ENCODE data around the gene APELA. TPM values are rescaled to one million over a fixed set of nuclear protein-coding genes. Genes with fewer than 3 reads are reported as not detected.

Gene APELA
- total and polyA plus RNA-seq, 3 donors from 2014 or later: not detected

DNA sequence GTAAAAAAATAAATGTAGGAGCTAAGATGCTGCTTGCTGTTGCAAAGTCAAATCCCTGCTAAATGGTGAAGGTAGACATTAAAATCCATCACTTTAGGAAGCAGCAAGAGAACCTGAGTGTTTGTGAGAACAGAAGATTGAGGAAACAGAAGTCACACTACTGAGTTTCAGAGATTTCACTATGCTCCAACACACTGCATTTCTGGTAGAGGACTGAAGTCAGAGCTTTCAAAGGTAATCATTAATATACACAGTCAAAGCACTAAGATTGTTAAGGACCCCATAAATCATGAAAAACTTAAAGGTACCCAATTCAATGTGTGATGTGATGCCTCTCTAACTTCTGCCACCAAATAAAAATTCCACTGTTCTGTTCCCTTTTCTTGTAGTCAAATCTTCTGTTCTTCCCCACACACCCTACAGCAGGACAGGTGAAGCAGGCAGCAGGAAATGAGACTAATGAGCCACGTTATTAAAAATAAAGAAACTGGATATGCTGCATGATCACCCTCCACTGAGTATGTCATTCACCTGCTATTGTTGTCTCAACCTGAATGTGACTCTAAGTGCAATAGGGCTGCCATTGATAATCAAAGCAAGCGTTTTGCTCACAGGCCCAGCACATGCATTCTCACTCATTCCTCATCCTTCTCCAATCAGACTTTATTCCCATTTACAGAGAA is 28.9 kb upstream of the APELA start:
- Histone ChIP-seq H3K4me1 (no peaks in the 10 kb centered on the region), H3K4me3 (no peak overlapping the region), H3K36me3 (ENCODE audit: low read depth, missing control alignments) (no peaks in the 10 kb centered on the region), H3K9me3 (no peaks in the 10 kb centered on the region), H3K27ac (no peak overlapping the region), H3K27me3 (no peaks in the 10 kb centered on the region)
- 63 to 82% methylated on average over 2 of the region's 2 CpGs for WGBS, 2 donors
- intact Hi-C loops (cut with DNase I; ENCODE audit: low total_unique reads): no loop called here
- DNase-seq: no peak
- no peak for TF ChIP-seq POLR2A (IDR thresholded peaks at IDR 0.05)
- TF ChIP-seq, protein P1, sequence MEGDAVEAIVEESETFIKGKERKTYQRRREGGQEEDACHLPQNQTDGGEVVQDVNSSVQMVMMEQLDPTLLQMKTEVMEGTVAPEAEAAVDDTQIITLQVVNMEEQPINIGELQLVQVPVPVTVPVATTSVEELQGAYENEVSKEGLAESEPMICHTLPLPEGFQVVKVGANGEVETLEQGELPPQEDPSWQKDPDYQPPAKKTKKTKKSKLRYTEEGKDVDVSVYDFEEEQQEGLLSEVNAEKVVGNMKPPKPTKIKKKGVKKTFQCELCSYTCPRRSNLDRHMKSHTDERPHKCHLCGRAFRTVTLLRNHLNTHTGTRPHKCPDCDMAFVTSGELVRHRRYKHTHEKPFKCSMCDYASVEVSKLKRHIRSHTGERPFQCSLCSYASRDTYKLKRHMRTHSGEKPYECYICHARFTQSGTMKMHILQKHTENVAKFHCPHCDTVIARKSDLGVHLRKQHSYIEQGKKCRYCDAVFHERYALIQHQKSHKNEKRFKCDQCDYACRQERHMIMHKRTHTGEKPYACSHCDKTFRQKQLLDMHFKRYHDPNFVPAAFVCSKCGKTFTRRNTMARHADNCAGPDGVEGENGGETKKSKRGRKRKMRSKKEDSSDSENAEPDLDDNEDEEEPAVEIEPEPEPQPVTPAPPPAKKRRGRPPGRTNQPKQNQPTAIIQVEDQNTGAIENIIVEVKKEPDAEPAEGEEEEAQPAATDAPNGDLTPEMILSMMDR (IDR thresholded peaks at IDR 0.05): no peak

DNA sequence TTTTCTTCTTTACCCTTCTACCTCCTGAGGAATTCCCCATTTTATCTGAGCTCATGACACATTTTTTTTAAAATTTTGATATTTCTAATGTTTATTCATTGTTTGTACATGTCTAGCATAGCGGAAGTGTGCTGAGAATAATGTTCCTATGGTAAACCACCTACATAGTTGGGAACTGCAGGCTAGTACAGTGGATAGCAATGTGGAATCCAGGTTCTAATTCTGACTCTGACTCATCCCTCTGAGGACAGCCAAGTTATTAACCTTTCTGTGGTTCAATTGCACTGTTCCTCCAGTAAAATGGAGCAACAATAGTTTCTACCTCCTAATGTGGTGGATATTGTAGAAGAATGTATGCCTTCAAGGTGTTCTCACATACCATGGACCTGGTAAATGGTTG is 20.6 kb upstream of the APELA start:
- TF ChIP-seq POLR2A (IDR thresholded peaks at IDR 0.05): no peak
- TF ChIP-seq, protein P1 (IDR thresholded peaks at IDR 0.05): no peak
- H3K36me3 ChIP-seq (ENCODE audit: low read depth, missing control alignments): no peaks in the 10 kb centered on the region
- intact Hi-C loops (cut with DNase I; ENCODE audit: low total_unique reads): no loop called here
- H3K27ac ChIP-seq: no peak overlapping the region
- no peaks in the 10 kb centered on the region for H3K9me3 ChIP-seq
- WGBS, 2 donors: 82 to 92% methylated on average over 1 of the region's 1 CpG
- no peak overlapping the region for H3K4me3 ChIP-seq
- no peaks in the 10 kb centered on the region for H3K4me1 ChIP-seq
- H3K27me3 ChIP-seq: no peaks in the 10 kb centered on the region
- no peak for DNase-seq

DNA sequence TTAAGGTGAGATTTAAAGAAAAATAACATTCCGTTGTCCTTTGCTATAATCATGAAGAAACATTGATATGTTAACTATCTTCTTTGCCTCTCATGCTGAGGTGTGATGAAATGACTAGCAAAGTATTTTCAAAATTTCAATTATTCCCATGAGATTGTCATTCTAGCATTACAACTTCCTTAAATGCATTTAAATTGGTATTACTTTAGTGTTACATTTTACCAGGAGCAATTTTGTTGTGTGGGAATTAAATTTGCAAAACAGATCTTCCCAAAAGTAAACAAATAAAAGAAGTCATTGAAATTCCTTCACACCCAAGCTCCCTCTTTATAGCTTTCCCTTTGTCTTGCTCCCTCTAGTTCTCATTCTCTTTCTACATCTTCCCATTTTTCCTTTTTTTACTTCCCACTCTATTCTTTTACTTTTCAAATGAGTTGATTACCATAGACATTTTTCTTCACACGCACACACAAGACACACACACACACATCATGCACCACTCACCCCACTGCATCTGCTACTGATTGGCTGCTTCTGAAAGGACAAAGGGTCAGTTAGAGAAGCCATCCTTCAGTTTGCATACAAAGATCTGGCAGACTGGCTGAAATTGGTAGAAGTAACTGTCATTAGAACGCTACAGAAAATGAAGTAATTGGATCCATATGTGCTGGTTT is 10.0 kb upstream of the APELA start:
- no peak for DNase-seq
- TF ChIP-seq POLR2A (IDR thresholded peaks at IDR 0.05): no peak
- TF ChIP-seq, protein P1 (IDR thresholded peaks at IDR 0.05): no peak
- no peak overlapping the region for H3K27ac ChIP-seq
- no peaks in the 10 kb centered on the region for H3K4me1 ChIP-seq
- no peaks in the 10 kb centered on the region for H3K36me3 ChIP-seq (ENCODE audit: low read depth, missing control alignments)
- no peak overlapping the region for H3K4me3 ChIP-seq
- H3K27me3 ChIP-seq: no peaks in the 10 kb centered on the region
- 41 to 42% methylated on average over 3 of the region's 3 CpGs for WGBS, 2 donors
- intact Hi-C loops (cut with DNase I; ENCODE audit: low total_unique reads): no loop called here
- H3K9me3 ChIP-seq: no peaks in the 10 kb centered on the region

DNA sequence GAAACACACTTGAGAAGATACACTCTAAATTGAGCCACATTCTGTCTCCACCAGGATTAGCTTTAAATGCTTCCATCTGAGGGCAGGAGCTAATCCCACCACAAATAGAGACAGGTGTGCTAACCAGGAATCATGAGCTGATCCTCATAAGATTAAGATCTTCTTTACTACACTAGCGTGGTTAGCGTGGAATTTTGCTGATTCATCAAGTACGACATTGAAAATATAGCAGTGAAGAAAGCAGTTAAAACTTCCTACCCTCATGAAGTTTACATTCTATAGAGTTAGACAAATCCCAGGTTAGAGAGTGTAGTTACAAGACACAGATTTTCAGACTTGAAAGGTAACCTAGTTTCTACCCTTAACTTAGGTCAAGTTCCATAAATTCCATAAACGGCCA is 5.3 kb upstream of the APELA start:
- Histone ChIP-seq H3K27me3 (no peaks in the 10 kb centered on the region), H3K4me1 (no peaks in the 10 kb centered on the region), H3K36me3 (ENCODE audit: low read depth, missing control alignments) (no peaks in the 10 kb centered on the region), H3K27ac (no peak overlapping the region), H3K9me3 (no peaks in the 10 kb centered on the region), H3K4me3 (no peak overlapping the region)
- DNase-seq: no peak
- intact Hi-C loops (cut with DNase I; ENCODE audit: low total_unique reads): no loop called here
- 87 to 92% methylated on average over 4 of the region's 4 CpGs for WGBS, 2 donors
- no peak for TF ChIP-seq POLR2A (IDR thresholded peaks at IDR 0.05)
- TF ChIP-seq, protein P1 (IDR thresholded peaks at IDR 0.05): no peak

All from testis (tissue), 3 donors.